ENCODE results near the gene APOE.
A peak's percentile ranks its signal among the peaks of the same experiment; 100 is the strongest.
"Not testable (repeated sequence)": the region's sequence is repeated elsewhere in the genome, so short reads cannot be mapped to it uniquely, and the experiment has no call there.

The APOE gene

GRCh38 chr19:44886141-44886540 is 19.5 kb upstream of the APOE start:
- DNase-seq: no peak

- no peak for DNase-seq
Observed at GRCh38 chr19:44887648-44888047, 17.9 kb upstream of the APOE start.

GRCh38 chr19:44888335-44888734 is 17.3 kb upstream of the APOE start:
- DNase-seq: not testable (repeated sequence)

- DNase-seq: no peak
Observed at GRCh38 chr19:44889830-44890365, 15.7 kb upstream of the APOE start.

- DNase-seq: peak; percentile 100
Observed at GRCh38 chr19:44890366-44891015, 15.1 kb upstream of the APOE start.

- peak; percentile 100 for DNase-seq
Observed at GRCh38 chr19:44891016-44891882, 14.3 kb upstream of the APOE start, which contains the start of gene TOMM40. Gene TOMM40, plus strand, starts transcription at chr19:44891254. Its CDS starts 162 bp downstream, at chr19:44891416.

- no peak for DNase-seq
Observed at GRCh38 chr19:44892932-44893331, 12.7 kb upstream of the APOE start.

GRCh38 chr19:44893332-44894051 is 12.1 kb upstream of the APOE start:
- DNase-seq: no peak

GRCh38 chr19:44894052-44894400 is 11.6 kb upstream of the APOE start:
- no peak for DNase-seq

- no peak for DNase-seq
Observed at GRCh38 chr19:44894946-44895345, 10.7 kb upstream of the APOE start.

- DNase-seq: no peak
Observed at GRCh38 chr19:44897835-44898234, 7.8 kb upstream of the APOE start.

GRCh38 chr19:44900328-44901244 is 5.0 kb upstream of the APOE start:
- no peak for DNase-seq

GRCh38 chr19:44903216-44903601 is 2.4 kb upstream of the APOE start:
- no peak for DNase-seq

GRCh38 chr19:44903602-44904425 is 1.8 kb upstream of the APOE start:
- DNase-seq: peak; percentile 29 to 39

- DNase-seq: no peak
Observed at GRCh38 chr19:44904426-44904994, 1.1 kb upstream of the APOE start.

GRCh38 chr19:44907613-44908012 is 2.0 kb downstream of the APOE start:
- no peak for DNase-seq

- DNase-seq: no peak
Observed at GRCh38 chr19:44908074-44908835, 2.7 kb downstream of the APOE start.

- no peak for DNase-seq
Observed at GRCh38 chr19:44908836-44909261, 3.3 kb downstream of the APOE start.

GRCh38 chr19:44909775-44910174 is 4.2 kb downstream of the APOE start:
- DNase-seq: no peak

GRCh38 chr19:44911896-44912295 is 6.3 kb downstream of the APOE start:
- not testable (repeated sequence) for DNase-seq
